ENCODE data around the gene WRAP73.

The WRAP73 gene

DNA sequence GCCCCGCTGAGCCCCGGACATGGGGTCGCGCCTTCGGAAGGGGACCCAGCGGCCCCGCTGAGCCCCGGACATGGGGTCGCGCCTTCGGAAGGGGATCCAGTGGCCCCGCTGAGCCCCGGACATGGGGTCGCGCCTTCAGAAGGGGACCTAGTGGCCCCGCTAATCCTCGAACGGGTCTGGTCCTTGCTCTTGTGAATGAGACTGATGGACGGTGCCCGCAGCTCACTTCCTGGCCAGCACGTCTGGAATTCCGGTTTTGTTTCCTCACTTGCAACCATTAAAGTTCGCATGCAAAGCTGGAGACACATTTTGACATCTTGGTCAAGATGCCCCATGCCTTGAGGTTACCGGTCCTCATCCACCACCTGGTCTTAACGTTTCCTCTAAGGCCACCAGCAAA is 5.6 kb downstream of the WRAP73 start:
- no peak for DNase-seq

DNA sequence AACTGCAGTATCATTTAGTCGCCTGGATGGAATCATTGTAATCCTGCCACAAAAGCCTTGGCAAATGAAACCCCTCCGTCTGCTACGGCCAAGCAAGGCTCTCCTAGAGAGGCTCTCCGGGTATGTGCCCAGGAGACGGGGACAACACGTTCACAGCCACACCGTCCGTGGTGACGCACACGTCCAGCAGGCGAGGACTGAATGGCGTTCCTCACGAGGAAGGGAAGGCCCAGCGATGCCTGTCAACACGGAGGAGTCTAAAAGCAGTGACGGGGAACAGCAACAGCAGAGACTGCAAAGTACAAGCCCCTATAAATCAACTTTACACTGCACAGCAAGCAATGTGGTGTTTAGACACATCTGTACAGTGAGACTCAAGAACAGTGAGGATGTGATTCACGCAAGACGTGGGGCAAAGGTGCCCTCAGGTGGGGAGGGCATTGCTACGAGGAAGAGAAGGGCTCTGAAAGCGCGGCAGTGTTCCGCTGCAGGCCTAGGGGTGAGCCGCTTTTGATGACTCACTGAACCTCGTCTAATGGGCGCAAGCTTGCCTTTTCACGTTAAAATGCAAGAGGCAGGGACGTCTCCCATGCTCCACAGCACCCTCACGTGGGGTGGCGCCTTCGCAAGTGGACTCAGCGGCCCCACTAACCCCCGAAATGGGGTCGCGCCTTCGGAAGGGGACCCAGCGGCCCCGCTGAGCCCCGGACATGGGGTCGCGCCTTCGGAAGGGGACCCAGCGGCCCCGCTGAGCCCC is 6.8 kb downstream of the WRAP73 start:
- DNase-seq, result no peak

DNA sequence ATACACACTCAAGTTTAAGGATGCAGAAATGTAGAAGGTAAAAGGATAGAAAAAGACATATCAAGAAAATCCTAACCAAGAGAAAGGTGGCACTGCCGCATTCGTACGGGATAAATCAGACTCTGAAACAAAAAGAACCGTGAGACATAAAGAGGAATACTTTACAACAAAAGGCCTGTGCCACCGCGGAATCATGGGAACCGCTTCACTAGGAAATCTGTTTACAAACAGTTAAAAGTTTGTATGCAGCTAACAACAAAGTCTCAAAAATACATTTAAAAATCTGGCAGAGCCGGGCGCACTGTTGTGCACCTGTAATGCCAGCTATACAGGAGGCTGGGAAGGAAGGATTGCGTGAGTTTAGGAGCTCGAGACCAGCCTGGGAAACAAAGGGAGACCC is 8.1 kb downstream of the WRAP73 start:
- no peak for DNase-seq

DNA sequence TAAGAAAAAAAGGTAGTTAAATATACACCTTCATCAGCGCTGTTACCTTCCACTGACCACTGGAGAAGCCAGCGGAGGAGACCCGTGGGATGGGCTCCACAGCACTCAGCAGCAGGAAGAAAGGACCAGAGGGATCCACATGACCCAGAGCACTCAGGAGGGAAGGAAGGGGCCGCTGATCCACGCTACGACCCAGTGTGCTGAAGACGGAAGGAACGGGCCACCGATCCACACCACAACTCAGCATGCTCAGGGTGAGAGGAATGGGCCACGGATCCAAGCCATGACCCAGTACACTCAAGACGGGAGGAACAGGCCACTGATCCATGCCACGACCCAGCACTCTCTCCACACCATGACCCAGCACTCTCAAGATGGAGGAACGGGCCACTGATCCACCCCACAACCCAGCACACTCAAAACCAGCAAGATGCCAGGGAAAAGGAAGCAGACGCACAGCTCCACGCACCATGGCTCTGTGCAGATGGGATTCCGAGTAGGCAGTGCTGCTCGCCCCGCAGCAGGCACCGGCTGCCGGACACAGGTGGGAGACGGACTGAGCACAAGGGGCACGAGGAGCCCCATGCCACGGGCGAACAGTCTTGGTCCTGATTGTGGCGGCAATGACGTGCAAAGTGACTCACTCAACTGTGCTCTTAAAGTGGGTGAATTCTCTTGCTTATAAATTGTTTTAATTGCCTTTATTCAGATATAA is 8.7 kb downstream of the WRAP73 start:
- no peak for DNase-seq

GRCh38 chr1:3640121-3640837 is 9.6 kb downstream of the WRAP73 start:
- DNase-seq, result no peak

DNA sequence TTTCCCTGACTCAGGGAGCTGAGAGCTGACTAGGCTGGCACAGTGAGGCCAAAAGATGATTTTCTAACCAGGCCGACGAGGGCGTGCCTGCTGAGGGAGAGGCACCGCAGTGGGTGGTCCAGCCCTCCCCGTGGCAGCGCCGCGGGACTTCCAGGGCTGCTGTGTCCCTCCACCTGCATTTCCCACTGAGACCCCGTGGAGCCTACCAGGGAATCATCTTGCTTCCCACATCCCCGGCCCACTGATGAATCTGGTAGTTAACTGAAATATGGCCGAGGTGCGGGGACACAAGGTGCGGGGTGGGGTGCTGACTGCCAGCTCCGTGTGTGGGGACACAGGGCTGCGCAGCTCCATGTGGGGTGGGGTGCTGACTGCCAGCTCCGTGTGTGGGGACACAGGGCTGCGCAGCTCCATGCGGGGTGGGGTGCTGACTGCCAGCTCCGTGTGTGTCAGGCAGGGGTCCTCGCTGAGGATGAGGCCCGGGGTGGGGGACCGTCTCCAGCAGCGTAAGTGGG is 10.4 kb downstream of the WRAP73 start:
- no peak for DNase-seq

GRCh38 chr1:3638676-3639075 is 11.2 kb downstream of the WRAP73 start:
- DNase-seq, result no peak

GRCh38 chr1:3638027-3638426 is 11.9 kb downstream of the WRAP73 start:
- DNase-seq, result no peak

DNA sequence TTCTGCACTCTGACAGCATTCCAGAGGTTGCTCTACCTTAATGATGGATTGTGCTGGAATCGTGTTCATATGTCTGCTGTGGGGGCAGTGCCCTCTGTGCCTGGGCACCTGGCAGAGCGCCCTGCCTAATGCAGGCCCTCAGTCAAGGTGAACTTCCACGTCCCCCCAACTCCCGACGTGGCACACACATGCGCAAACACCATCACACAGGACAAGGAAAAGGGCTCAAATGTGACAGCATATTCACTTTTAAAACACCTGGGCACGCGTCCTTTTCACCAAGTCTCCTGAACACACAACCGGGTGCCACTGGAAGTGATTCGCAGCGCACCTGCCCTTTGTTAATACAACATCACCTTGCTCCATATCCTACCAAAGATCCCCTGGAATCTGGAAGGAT is 13.4 kb downstream of the WRAP73 start:
- no peak for DNase-seq

DNA sequence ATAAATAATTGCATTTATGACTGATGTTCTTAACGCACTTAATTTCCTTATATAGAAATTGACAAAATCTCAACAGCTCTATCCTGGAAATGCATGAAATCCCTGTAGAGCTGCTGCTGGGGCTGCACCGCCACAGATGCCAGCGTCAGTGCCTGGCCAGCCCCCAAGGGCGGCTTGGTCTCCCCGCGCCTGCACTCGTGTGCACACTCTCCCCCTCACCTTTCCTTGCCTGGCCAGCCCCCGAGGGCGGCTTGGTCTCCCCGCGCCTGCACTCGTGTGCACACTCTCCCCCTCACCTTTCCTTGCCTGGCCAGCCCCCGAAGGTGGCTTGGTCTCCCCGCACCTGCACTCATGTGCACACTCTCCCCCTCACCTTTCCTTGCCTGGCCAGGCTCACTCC is 13.8 kb downstream of the WRAP73 start:
- DNase-seq, result no peak

GRCh38 chr1:3634059-3634800 is 15.7 kb downstream of the WRAP73 start:
- no peak for DNase-seq

GRCh38 chr1:3633344-3634058 is 16.4 kb downstream of the WRAP73 start:
- no peak for DNase-seq

GRCh38 chr1:3632716-3633343 is 17.1 kb downstream of the WRAP73 start:
- DNase-seq, result no peak

GRCh38 chr1:3632298-3632697 is 17.6 kb downstream of the WRAP73 start:
- DNase-seq, result no peak

GRCh38 chr1:3631320-3632260 is 18.3 kb downstream of the WRAP73 start:
- no peak for DNase-seq

- no peak for DNase-seq
These were observed 19.0 kb downstream of the WRAP73 start for GRCh38 chr1:3630914-3631313.

DNA sequence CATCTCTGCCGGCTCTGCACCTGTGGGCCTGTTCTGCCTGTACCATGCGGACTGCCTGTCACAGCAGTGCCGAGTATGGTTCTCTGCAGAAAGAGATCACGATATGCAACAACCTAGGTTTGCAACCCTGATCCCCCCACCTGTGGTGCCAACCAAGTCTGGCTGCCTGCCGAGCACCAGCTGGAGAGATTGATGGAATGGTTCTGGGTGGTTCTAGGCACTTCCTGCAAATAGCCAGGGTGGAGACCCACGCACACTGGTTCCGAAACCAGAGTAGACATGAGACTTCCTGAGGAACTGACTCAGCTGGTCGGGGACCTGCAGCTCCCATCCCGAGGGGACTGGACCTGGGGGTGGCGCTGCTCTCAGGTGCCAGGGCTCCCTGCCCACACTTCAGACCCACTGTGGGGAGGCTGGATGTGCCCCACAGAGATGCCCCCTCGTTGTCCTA is 19.7 kb downstream of the WRAP73 start:
- no peak for DNase-seq

DNA sequence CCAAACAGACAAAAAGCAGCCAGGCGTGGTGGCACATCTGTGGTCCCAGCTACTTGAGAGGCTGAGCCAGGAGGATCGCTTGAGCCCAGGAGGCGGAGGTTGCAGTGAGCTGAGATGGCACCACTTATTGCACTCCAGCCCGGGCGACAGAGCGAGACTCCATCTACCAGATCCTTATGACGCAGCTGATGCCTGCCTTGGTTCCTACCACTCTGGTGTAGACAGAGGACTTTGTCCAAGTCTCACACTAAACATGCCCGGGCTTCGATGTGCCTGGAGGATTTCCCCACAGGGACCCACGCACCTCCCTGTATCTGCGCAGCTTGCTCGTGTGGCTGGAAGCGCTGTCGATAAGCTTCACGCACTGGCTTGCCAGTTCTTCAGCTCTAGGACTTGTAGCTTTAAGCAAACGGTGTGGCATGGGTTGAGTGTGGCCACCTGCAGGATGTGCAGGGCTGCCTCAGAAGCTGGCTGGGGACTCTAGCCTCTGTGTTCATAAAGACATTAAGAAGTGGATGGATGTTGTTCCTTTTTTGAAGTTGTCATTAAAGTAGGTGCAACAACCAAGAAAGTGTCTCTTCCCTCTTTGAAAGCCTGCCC is 20.2 kb downstream of the WRAP73 start:
- DNase-seq, result no peak

DNA sequence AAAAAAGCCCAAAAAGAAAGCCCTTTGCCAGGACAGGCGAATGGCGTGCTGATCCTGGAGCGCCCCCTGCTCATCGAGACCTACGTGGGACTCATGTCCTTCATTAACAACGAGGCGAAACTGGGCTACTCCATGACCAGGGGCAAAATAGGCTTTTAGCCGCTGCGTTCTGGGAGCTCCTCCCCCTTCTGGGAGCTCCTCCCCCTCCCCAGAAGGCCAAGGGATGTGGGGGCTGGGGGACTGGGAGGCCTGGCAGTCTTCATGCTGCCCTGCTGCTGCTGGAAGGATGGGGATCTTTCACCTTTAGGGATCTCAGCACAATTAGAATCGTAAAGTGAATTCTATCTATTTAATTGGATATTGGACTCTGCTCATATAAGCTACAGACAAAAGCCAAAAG is 21.5 kb downstream of the WRAP73 start:
- DNase-seq, result no peak
